Renal cortex interstitium (tissue), 11 donors: Measurements from ENCODE around the gene FTO. TPM values are rescaled to one million over a fixed set of nuclear protein-coding genes. Genes with fewer than 3 reads are reported as not detected.
A peak's percentile ranks its signal among the peaks of the same experiment; 100 is the strongest.

Experiments used
- DNase-seq, 11 donors: peaks; one replicate each; pipeline ENCODE4 v3.0.0-alpha.2; 2013; ENCODE audit warnings: low read depth in 9 of 11, low spot score in 4 of 11; ENCODE audit errors: extremely low read depth in 1 of 11
- polyA plus RNA-seq, 3 donors: library from polyadenylated mRNA; unstranded; fragments of 120-200 nt; gene quantifications; one replicate each; pipeline ENCODE4 v1.2.1, GENCODE V29; 2013; ENCODE audit not compliant: insufficient read length in 3 of 3

Gene FTO
- polyA plus RNA-seq, 3 donors = 87.9 to 96.7 (median 90.8) TPM

DNA sequence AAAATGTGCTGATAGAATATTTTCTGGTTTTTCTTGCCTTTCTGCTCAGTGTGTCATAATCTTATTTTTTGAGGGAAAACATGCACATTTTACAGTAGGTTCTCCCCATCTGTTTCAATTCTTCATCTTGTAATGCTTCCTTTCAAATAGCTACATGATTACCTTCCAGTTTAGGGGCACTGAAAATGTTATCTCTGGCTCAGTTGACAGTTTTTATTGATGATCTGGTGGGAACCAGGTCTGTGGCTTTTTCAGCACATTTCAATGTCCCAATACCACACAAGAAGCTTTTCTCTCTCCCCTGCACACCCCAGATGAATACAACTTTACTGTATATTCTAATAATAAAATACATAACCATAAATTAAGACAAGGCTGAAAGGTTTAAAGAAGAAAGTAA lies 36.5 kb downstream of the FTO start:
- no peak for DNase-seq

DNA sequence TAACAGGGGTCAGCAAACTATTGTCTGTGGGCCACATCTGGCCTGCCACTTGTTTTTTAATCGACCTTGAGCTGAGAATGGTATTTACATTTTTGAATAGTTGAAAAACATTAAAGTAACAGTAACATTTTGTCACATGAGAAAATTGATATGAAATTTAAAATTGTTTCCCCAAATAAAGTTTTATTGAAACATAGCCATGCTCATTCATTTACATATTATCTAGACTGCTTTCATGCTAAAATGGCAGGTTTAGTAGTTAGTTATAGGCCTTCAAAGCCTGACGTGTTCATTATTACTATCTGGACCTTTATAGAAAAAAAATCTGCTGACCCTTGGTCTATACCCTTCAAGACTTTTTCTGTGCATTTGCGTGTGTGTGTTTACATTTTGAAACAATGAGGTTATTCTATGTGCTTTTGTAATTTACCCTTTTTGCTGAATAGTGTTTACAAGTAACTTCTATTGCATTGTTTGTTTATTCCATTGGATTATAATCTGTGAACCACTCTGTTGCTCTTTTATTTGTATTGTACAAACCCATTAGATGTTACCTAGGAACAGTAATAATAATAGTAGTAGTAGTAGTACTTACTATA lies 37.1 kb downstream of the FTO start:
- DNase-seq = no peak

DNA sequence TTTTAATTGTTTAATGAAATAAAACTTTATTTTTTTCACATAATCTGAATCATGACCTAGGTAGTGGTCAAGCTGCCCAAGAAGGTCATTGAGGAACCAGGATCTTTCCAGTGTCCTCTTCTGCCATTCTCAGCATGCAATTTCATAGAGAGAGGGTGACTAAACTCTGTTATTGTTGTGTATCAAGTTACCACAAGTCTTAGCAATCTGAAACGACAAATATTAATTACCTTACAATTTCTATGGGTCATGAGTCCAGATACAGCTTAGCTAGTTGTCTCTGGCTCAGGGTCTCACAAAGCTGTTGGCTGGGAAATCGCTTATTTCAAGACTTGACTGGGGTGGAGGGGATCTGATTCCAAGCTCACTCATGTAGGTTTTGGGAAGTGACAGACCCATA lies 37.6 kb downstream of the FTO start:
- DNase-seq = no peak

DNA sequence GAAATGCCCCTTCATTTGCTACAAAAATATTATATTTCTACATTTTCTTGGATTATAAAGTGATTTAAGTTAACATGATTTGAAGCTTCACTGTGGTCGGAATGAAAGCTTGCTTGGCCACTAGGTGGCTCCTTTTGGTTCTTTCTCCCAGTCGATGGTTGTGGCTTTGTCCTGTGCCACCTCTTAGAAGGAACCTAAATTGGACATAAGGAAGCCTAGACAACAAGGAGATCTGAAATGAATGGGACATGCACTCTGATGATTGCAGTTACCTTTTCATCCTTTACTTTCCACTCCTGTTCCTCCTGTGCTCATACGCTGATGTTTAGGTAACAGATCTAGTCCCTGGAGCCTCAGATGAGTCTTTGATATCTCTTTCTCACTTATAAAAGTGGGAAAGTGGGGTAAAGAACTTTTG lies 39.2 kb downstream of the FTO start:
- no peak for DNase-seq

DNA sequence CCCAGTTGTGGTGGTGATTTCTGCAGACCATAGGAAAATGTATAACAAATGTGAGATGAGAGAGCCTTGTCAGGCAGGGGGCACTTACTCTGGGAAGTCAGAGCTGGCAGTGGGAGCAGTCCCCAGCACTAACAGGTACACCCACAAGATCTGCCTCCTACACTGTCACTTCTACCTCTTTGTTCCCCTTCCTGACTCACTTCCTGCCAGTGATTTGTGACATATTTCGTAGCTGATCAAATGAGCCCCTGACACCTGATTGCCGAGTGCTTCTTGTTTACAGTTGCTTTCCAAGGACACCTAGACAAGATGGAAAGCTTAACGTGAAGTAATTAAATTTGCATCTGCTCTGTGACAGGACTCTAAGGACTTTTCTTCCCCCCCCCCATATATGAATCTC lies 40.5 kb downstream of the FTO start:
- no peak for DNase-seq

DNA sequence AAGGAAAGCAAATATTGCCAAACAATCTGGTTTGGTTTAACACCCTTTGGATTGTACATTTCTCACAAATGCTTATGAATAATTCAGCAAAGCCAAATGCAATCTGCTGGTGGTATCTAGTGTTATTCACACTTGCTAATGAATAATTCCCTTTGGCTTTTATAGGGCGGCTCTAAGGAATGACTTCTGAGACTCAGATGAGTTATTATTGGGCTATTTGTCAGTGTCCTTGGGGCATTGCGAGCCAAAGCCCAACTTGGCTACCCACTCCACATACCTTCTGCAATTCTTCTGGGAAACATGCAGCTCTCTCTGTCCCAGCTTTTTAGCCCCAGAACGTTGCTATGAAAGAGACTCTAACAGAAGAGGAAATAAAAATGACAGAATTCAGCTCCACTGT lies 41.1 kb downstream of the FTO start:
- no peak for DNase-seq

DNA sequence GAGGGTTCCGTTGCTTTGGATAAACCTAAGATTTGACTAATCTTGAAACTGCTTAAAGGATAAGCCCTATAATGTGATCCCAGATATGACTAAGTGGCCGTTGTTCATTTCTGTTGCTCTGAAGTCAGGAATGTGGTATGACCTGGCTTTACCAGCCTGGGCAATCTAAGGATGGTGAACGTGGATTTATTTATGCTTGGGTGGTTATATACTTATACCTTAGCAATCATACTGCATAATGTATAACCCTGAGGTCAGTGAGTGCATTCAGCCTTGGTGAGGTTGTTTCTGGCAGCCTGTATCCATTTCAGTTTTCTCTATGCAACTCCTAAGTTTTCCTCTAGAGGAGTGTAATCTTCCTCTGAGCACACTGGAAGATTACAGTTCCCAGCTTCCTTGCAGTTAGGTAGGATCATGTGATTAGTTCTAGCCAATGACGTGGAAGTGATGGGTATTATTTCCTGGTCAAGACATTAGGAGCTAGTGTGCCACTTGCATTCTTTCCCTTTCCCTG lies 41.9 kb downstream of the FTO start:
- no peak for DNase-seq

DNA sequence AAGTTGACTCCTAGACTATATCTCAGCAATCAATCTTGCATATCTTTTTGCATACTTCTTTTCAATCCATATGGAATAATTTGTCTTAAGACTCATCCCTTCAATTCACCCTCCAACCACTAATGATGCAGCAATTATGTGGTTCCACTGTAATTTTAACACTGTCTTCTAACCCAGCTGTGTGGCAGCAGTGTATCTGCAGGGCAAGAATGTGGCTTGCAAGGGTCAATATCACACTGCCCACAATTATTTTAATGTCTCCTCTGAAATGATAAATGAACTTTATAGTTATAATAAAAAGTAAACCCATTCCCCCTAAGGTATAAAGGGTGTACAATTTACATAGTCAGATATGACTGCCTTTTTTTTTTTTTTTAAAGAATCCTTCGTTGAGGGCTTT lies 48.6 kb downstream of the FTO start:
- DNase-seq = no peak

DNA sequence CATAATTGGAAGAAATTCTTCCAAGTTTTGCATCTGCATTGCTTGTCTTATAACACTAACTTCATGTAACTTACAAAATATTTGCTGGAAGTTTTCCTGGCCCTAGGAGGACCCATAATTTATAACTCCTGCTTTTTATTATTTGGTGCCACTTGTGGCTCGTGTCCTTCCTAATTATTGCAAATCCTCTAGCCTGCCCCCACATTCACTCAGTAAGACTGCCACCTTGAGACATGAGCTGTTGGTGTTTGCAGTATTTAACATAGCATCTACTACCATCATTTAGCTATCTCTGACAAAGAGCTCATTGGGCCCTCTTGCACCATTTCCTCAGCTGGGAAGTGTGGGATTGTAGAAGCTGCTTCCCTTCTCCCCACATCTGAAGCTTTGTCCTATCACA lies 49.5 kb downstream of the FTO start:
- DNase-seq = no peak

DNA sequence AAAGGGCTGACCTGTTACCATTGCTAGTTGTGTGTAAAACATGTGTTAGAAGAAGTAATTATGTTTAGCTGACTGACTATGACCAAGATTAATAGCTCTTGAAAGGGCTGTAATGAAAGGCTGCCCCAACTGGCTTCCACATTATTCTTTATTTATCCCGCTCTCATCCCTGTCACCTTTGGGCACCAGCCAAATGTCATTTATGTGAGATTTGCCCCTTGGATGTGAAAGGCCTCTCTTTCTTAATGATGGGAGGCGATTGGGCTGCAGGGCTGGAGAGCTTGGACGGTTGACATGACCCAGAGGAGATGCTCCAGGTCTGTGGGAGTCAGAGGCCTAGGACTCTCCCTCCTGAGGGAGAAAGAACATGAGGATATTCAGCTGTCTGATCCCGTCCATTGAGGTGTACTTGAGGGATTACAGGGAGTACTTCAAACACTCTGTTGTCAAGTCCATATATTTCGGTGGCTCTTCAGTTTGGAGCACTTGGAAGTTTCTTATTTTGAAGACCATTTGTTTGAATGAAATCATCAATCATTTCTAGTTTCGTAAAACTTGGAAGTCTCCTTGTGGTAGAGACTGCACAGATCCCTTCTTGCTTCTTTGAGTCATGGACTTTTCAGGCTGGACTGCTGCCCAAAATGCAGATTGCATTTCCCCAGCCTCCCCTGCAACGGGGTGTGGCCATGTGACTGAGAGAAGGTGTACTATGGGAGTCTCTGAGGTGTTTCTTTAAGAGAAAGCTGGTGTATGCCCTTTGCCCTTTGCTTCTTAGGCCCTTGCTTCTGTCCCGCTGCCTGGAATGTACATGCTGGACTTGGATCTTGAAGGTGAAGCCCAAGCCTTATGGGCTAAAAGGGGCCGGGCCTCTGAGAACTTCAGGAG lies 51.3 kb downstream of the FTO start:
- DNase-seq = peak in 2 of 11 donors; percentile 17 to 41

DNA sequence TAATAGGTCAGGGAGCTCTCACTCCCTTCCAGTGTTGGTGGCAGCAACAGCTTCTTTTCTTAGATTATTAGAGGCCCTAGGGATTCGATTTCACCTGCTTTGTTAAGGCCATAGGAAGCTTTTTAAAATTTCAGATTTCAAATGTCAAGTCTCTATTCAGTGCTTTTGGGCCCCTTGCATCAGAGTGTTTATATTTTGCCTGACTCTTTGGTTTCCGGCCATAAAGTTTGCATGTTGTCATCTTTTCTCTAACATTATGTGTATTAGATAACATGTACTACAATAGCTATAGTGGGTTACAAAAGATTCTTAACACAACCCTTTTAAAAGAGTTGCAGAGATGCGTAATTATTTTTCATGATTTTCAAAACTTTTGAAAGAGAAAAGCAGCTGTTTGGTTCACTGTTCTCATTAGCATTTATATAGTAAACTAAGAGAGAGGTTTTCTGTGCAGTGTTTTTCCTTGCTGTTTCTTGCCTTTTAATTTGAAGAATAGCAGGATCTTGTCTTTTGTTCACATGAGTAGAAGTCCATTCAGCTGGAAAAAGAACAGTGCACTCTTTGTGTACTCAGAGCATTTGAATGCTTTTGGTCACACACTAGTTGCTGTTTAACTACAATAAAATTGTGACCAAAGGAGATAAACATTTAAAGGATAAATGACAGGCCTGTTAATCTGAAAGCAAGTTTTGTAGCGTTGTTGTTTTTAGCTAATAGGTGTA lies 52.5 kb downstream of the FTO start:
- peak in 4 of 11 donors; percentile 33 to 71 (median 44) for DNase-seq

DNA sequence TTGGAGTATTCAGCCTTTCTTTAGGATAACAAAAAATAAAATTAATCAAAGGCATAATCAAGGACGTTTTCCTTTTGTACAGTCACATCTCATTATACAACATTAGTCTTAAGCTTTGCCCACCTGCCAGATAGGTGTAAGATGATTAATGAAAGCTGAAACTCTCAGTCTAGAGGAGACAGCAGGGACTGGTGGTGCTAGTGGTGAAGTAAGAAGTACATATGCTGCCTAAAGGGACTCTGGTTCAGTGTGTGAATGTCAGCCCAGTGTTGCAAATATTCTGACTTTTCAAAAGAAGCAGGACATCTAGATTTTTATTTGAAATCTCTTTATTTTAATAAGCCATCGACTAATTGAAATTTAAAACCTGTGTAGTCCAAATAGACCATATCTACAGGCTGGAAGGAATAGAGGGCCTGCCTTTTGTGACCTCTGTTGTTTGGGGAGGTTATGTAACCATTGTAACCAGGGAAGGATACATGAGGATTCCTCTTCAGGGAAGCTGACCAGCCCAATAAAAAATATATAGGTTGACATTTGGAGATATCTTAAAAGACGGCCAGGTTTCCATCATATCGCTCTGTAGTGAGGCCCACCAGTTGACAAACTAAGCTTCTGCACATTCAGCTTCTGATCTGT lies 54.1 kb downstream of the FTO start:
- DNase-seq = no peak

DNA sequence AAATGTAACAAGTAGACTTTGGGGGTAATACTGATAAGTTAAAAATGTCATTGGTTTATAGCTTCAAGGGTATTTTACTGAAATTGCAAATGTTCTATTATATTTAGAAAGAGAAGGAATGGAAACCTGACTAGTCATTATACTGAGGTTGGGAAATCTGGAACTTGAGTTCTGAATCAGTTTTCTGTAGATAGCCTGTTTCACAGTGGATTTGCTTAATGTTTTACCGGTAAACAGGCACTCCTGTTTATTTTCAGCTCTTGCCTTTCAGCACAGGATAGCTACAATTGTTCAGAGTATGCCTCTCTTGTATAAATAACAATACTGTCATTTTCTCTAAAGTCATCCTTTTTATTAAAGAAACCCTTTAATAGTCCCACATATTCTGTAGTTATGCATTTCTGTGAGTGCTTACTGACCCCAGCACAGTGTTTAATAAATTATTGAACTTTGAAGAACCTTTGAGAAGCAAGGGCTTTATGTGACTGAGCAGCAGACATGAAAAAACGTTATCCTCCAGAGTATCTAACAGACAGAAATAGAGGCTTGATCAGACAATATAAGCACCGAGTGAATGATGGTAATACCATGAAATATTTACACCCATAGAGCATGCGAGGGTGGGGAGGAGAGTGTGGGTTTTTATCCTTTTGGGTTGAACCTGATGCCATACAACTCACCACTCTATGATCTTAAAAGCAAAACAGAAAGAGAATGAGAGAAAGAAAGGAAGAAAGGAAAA lies 58.2 kb downstream of the FTO start:
- DNase-seq = no peak

DNA sequence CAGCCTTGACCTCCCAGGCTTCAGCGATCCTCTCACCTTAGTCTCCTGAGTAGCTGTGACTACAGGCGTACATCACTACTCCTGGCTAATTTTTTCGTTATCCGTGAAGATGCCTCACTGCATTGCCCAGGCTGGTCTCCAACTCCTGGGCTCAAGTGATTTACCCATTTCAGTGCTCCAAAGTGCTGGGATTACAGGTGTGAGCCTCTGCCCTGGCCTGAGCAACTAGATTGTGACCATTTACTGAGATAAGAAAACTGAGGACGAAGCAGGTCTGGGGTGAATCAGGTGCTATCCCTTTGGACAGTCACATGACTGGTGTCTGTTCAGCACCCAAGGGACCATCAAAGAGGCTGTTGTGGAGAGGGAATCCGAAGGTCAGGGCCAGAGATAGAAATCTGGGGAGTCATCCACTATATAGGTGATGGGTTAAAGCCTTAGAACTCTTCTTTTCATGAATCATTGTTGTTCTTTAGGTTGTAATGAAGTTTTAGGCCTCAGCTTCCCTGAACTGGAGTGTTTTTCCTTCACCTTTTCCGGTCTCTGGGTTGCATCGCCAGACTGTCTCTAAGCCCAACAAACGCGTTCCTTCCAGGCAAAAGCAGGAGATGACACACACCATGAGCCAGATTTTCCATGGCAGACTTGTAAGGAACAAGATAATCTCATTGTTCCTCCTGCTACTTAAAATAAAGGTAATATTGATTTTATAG lies 62.5 kb downstream of the FTO start:
- DNase-seq = no peak

DNA sequence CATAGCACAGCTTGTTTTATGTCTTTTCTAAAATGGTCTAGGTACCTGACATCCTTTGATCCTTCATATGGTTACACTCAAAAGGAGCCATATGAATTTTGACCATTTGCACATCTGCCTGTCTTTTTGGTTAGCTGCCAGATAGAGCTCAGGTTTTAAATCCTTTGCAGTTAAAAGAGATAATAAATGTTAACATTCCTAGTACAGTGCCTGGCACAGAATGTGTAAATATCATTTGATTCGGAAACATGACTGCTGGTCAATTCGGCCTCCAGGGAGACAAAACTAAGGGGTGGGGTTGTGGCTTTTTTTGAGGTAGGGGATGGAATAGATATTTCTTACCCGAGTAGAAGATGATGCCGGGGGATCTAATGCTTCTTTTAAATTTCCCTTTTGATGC lies 64.2 kb downstream of the FTO start:
- no peak for DNase-seq

DNA sequence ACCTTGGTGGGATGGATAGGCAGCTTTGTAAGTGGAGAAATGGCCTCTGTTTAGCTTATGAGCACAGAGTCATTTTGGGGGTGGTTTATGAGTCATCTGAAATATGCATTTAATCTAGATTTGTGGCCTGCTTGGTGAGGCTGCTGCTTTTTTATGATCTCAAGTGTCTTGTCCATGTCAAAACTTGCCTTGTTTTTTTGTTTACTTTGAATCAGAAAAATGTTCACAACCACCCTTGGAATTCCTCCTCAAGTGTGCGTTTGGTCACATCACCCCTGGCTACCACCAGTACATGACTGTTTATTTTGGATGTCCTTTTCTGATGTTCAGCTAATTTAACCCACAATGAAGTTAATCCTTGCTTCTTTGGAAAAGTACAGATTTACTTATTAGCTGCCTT lies 64.6 kb downstream of the FTO start:
- DNase-seq = no peak

DNA sequence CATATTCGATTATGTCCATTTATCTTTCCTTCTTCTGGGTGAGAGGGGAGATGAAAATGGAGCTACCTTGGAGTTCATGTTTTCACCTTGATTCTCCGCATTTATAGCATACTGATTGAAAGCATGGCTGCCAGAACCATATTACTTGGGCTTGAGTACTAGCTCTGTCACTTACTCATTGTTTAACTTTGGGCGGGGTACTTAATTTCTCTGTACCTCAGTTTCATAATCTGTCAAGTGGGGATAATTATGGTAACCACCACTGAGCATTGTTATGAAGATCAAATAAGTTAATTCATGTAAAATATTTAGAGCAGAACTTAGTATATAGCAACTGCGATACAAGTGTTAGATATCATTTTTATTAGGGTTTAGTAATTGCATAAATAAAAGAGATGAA lies 65.2 kb downstream of the FTO start:
- DNase-seq = no peak

DNA sequence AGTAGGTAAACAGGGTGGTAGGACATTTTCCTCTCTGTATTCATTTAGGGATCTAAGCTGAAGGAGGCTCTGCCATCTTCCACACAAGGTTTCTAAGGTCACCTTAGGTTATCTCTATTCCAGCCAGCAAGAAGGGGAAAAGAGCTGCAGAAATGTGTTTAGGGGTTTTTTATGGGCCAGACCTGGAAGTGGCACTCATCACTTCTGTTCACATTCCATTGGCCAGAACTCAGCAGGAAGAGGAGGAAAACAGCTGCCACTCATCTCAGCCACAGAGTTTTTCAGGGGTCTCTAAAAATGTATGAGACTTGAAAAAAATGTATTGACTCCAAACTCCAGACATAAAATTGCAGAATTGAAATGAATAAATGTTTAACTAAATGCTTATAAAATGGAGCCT lies 65.8 kb downstream of the FTO start:
- no peak for DNase-seq
